Astrocyte (in vitro differentiated cells and primary cell): Measurements from ENCODE around the gene GPNMB. TPM values are rescaled to one million over a fixed set of nuclear protein-coding genes. Genes with fewer than 3 reads are reported as not detected.

Experiments
- DNase-seq: peaks from one replicate; pipeline ENCODE4 v3.0.0-alpha.2; 2010; ENCODE audit warnings: low read depth
- FAIRE-seq: peaks from 2 replicates; lab custom pipeline; 2011; peaks lifted over from hg19 to GRCh38; lab: Jason Lieb, UNC
- H2AFZ ChIP-seq: 2 replicates; pipeline ENCODE4 v1.6.0; 2012; ENCODE audit warnings: low read depth, low read length, inconsistent platforms
- H3K27ac ChIP-seq: 2 replicates; pipeline ENCODE4 v1.5.1; 2011; ENCODE audit warnings: low read depth, low read length, inconsistent platforms
- H3K27me3 ChIP-seq: 2 replicates; pipeline ENCODE4 v1.6.0; 2011; ENCODE audit warnings: low read length, inconsistent platforms; ENCODE audit not compliant: insufficient read depth
- H3K36me3 ChIP-seq: 2 replicates; pipeline ENCODE4 v1.5.1; 2011; ENCODE audit warnings: low read length, inconsistent platforms; ENCODE audit not compliant: insufficient read depth
- H3K4me1 ChIP-seq: 2 replicates; pipeline ENCODE4 v1.5.1; 2011; ENCODE audit warnings: low read length, inconsistent platforms; ENCODE audit not compliant: insufficient read depth
- H3K4me2 ChIP-seq: 2 replicates; pipeline ENCODE4 v1.6.0; 2012; ENCODE audit warnings: low read length, inconsistent platforms
- H3K4me3 ChIP-seq: 2 replicates; pipeline ENCODE4 v1.5.1; 2011; ENCODE audit warnings: low read depth, mild to moderate bottlenecking, low read length, inconsistent platforms; ENCODE audit not compliant: insufficient read depth
- H3K79me2 ChIP-seq: 2 replicates; pipeline ENCODE4 v1.6.0; 2012; ENCODE audit warnings: mild to moderate bottlenecking, low read length, inconsistent platforms; ENCODE audit not compliant: insufficient read depth
- H3K9ac ChIP-seq: 2 replicates; pipeline ENCODE4 v1.6.0; 2012; ENCODE audit warnings: mild to moderate bottlenecking, low read length, inconsistent platforms
- H3K9me3 ChIP-seq: 2 replicates; pipeline ENCODE4 v1.5.1; 2012; ENCODE audit warnings: low read depth, mild to moderate bottlenecking, low read length, inconsistent platforms; ENCODE audit not compliant: insufficient read depth
- H4K20me1 ChIP-seq: 2 replicates; pipeline ENCODE4 v1.6.0; 2012; ENCODE audit warnings: low read length, inconsistent platforms; ENCODE audit not compliant: insufficient read depth
- H3K27ac Mint-ChIP-seq: one replicate; pipeline ENCODE4 v1.8.0; 2021; ENCODE audit warnings: mild to moderate bottlenecking, mixed read lengths; ENCODE audit not compliant: unreplicated experiment
- H3K27me3 Mint-ChIP-seq: one replicate; pipeline ENCODE4 v1.8.0; 2021; ENCODE audit warnings: low read depth, mixed read lengths; ENCODE audit not compliant: unreplicated experiment
- H3K36me3 Mint-ChIP-seq: one replicate; pipeline ENCODE4 v1.8.0; 2021; ENCODE audit warnings: low read depth, mixed read lengths; ENCODE audit not compliant: unreplicated experiment
- H3K4me1 Mint-ChIP-seq: one replicate; pipeline ENCODE4 v1.8.0; 2021; ENCODE audit warnings: low read depth, mixed read lengths; ENCODE audit not compliant: unreplicated experiment
- H3K4me3 Mint-ChIP-seq: one replicate; pipeline ENCODE4 v1.8.0; 2021; ENCODE audit warnings: mild to moderate bottlenecking, moderate library complexity, mixed read lengths; ENCODE audit not compliant: unreplicated experiment
- H3K9me3 Mint-ChIP-seq: one replicate; pipeline ENCODE4 v1.8.0; 2021; ENCODE audit warnings: mild to moderate bottlenecking, mixed read lengths; ENCODE audit not compliant: unreplicated experiment
- CTCF ChIP-seq: IDR thresholded peaks from 2 replicates; pipeline ENCODE4 v1.5.1; 2011; ENCODE audit warnings: low read depth, mild to moderate bottlenecking, inconsistent platforms, low read length, moderate library complexity; ENCODE audit not compliant: insufficient read depth
- EZH2 ChIP-seq: IDR thresholded peaks from 2 replicates; pipeline ENCODE4 v1.6.1; 2012; ENCODE audit warnings: mild to moderate bottlenecking, low read length, inconsistent platforms; ENCODE audit not compliant: insufficient read depth
- total RNA-seq: library from RNA; stranded (reverse); gene quantifications from 2 replicates; pipeline ENCODE4 v1.2.1, GENCODE V29; 2021

Gene GPNMB
- total RNA-seq, 1 donor from 2014 or later = 0.91 TPM

- no peaks in the 10 kb centered on the region for H3K36me3 ChIP-seq
- H3K27me3 ChIP-seq = no peaks in the 10 kb centered on the region
- H3K4me3 ChIP-seq = no peak overlapping the region
- no peaks in the 10 kb centered on the region for H3K4me1 ChIP-seq
- FAIRE-seq = no peak
- H3K4me2 ChIP-seq = no peak overlapping the region
- no peak for DNase-seq
- no peak overlapping the region for H3K27ac ChIP-seq
- H4K20me1 ChIP-seq = no peaks in the 10 kb centered on the region
- Mint-ChIP-seq H3K27me3 (no peaks in the 10 kb centered on the region), H3K4me3 (no peak overlapping the region), H3K27ac (no peak overlapping the region), H3K36me3 (no peaks in the 10 kb centered on the region), H3K9me3 (no peaks in the 10 kb centered on the region), H3K4me1 (no peaks in the 10 kb centered on the region)
- TF ChIP-seq CTCF (no peak), EZH2 (no peak)
- no peaks in the 10 kb centered on the region for H3K9me3 ChIP-seq
- H2AFZ ChIP-seq = no peak overlapping the region
- H3K9ac ChIP-seq = no peak overlapping the region
- H3K79me2 ChIP-seq = no peaks in the 10 kb centered on the region
These were observed 33.4 kb downstream of the GPNMB start for GRCh38 chr7:23279819-23280525.

GRCh38 chr7:23283086-23283485 is 36.5 kb downstream of the GPNMB start:
- Mint-ChIP-seq H3K36me3 (no peaks in the 10 kb centered on the region), H3K4me3 (no peak overlapping the region), H3K9me3 (no peaks in the 10 kb centered on the region), H3K27me3 (no peaks in the 10 kb centered on the region), H3K4me1 (peaks cover 2% of the 10 kb centered on the region), H3K27ac (no peak overlapping the region)
- H3K9me3 ChIP-seq = no peaks in the 10 kb centered on the region
- TF ChIP-seq CTCF = no peak
- TF ChIP-seq EZH2 = no peak
- H3K27ac ChIP-seq = no peak overlapping the region
- DNase-seq (no peak), FAIRE-seq (no peak)
- no peaks in the 10 kb centered on the region for H3K27me3 ChIP-seq
- H3K4me2 ChIP-seq = no peak overlapping the region
- no peaks in the 10 kb centered on the region for H3K4me1 ChIP-seq
- H3K9ac ChIP-seq = no peak overlapping the region
- no peak overlapping the region for H2AFZ ChIP-seq
- H3K4me3 ChIP-seq = no peak overlapping the region
- no peaks in the 10 kb centered on the region for H3K79me2 ChIP-seq
- H3K36me3 ChIP-seq = no peaks in the 10 kb centered on the region
- no peaks in the 10 kb centered on the region for H4K20me1 ChIP-seq

- peaks cover 2% of the 10 kb centered on the region for H3K4me1 Mint-ChIP-seq
- Histone ChIP-seq H3K27me3 (no peaks in the 10 kb centered on the region), H4K20me1 (no peaks in the 10 kb centered on the region), H3K79me2 (no peaks in the 10 kb centered on the region), H3K27ac (no peak overlapping the region), H3K4me1 (no peaks in the 10 kb centered on the region), H3K9ac (no peak overlapping the region), H3K4me3 (no peak overlapping the region), H3K36me3 (no peaks in the 10 kb centered on the region), H2AFZ (no peak overlapping the region), H3K4me2 (no peak overlapping the region), H3K9me3 (no peaks in the 10 kb centered on the region)
- no peaks in the 10 kb centered on the region for H3K9me3 Mint-ChIP-seq
- no peak for DNase-seq
- H3K27ac Mint-ChIP-seq = no peak overlapping the region
- TF ChIP-seq CTCF (no peak), EZH2 (no peak)
- H3K4me3 Mint-ChIP-seq = no peak overlapping the region
- no peak for FAIRE-seq
- no peaks in the 10 kb centered on the region for H3K27me3 Mint-ChIP-seq
- no peaks in the 10 kb centered on the region for H3K36me3 Mint-ChIP-seq
These were observed 38.3 kb downstream of the GPNMB start for GRCh38 chr7:23284871-23285270.
